NCI-H2196 treated with DMSO at 0.1 percent for 48 hours (cell line): ENCODE results near the gene MYL12A.

Source experiments
- DNase-seq: peaks from one replicate; lab custom pipeline; 2025; ENCODE audit not compliant: unreplicated experiment; lab: John Stamatoyannopoulos, UW

MYL12A gene

DNA sequence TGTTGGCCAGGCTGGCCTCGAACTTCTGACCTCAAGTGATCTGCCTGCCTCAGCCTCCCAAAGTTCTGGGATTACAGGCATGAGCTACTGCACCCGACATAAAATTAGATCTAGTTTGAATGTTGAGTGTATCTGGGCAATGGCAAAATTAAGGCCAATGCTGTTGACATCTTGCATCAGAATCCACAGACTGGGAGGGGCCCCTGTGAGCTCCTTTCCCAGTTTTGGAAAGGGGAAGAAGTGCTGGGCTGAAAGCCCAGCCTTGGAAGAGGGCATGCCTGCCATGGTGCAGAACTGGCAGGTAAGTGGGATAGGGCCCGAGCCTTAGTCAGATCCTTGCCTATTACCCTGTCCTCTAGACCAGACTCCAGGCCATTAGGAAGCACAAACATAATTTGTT, 23.4 kb upstream of the MYL12A start:
- no peak for DNase-seq

- no peak for DNase-seq
These were observed 22.0 kb upstream of the MYL12A start for GRCh38 chr18:3225588-3225987.

- DNase-seq: no peak
These were observed 21.6 kb upstream of the MYL12A start for GRCh38 chr18:3226048-3226447.

DNA sequence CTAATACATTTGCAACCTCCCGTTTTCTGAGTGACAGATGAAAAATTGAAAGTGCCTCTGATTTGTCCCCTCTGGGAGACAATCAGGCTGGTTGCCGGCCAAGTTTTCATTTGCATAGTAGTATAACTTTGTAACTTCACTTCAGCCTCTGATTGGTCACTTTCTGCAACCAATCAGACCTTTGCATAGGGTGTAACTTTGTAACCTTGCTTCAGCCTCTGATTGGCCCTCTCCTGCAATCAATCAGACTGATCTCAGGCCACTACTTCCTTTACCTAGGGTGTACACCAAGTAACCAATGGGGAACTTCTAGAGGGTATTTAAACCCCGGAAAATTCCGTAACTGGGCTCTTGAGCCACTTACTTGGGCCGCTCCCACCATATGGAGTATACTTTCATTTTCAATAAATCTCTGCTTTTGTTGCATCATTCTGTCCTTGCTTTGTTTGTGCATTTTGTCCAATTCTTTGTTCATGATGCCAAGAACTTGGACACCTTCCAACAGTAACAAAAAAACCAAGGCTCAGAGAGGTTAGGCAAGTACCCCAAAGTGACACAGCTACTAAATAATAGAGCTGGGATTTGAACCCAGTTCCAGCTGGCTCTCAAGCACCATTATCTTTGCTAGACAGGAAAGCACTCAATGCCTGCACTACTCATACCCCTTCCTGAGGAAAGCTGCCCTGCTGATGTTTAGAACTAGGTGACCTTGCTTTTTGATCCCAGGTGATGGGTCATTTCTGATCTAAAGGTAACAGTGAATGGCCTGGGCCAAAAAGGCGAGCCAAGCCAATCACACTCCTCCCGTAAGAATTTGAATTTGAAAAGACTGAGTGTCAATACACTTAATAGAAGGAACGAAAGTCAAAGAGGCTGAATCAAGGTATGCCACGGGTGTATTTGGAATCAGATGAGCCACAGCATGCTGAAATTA, 16.9 kb upstream of the MYL12A start:
- no peak for DNase-seq

DNA sequence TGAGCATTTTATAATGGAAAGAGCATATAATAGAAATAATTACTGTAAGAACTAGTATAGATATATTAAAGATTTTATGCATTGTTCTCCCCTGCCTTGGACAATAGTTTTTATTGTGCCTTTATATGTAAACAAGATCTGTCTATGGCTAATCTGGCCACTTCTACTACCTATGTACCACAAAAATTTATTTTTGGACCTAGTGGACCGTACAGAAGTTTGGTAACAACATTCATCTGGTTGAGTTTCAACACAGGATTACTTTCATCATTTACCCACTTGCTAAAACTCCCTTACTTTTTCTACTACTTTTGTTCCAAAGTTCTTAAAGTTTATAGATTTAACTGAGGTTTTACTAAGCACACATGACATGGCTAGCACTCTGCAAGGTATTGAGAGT, 14.6 kb upstream of the MYL12A start:
- no peak for DNase-seq

GRCh38 chr18:3233433-3234168, 14.0 kb upstream of the MYL12A start:
- no peak for DNase-seq

DNA sequence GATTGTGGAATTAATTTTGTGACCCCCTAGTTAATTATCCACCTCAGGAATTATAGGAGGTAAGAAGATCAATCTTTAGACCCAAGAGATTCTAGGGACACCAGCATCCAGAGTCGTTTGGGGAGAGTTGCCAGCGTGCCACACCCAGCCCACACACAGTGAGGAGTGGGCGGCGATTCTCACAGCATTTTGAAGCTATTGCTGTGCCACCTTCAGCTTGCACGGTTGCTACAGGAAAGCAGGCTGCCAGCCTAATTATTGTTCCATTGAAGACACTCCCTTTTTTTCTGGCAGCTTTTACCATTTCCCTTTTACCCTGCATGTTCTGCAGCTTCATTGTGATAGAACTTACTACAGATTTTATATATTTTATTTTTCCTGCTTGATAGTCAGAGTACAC, 13.1 kb upstream of the MYL12A start:
- DNase-seq: no peak

- DNase-seq: no peak
These were observed 11.8 kb upstream of the MYL12A start for GRCh38 chr18:3235846-3236245.

GRCh38 chr18:3236470-3236869, 11.1 kb upstream of the MYL12A start:
- no peak for DNase-seq

DNA sequence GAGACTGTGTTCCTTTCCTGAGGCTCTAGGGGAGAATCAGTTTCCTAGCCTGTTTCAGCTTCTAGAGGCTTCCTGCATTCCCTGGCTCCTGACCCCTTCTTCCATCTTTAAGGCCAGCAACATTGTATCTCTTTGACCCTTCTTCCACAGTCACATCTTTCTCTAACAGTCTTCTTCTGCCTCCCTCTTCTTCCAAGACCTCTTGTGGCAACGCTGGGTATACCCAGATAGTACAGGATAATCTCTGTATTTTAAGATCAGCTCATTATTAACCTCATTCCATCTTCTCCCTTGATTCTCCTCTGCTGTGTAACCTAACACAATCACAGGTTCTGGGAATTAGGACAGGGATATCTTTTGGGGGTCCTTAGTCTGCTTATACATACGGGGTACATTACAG, 8.9 kb upstream of the MYL12A start:
- DNase-seq: no peak

DNA sequence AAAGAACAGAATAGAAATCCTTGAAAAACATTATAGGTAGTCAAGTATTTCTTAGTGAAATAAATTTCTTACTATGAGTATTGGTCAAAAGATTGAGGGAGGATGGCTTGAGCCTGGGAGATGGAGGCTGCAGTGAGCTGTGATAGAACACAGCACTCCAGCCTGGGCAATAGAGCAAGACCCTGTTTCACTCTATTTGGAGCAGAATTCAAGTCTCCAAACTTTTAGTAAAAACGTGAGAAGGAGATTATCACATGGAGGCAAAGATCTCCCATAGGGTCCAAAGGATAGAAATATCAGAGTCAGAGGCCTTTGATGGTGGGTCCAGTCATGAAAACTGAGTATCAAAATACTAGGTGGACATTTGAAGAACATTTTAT, 2.4 kb upstream of the MYL12A start:
- no peak for DNase-seq

DNA sequence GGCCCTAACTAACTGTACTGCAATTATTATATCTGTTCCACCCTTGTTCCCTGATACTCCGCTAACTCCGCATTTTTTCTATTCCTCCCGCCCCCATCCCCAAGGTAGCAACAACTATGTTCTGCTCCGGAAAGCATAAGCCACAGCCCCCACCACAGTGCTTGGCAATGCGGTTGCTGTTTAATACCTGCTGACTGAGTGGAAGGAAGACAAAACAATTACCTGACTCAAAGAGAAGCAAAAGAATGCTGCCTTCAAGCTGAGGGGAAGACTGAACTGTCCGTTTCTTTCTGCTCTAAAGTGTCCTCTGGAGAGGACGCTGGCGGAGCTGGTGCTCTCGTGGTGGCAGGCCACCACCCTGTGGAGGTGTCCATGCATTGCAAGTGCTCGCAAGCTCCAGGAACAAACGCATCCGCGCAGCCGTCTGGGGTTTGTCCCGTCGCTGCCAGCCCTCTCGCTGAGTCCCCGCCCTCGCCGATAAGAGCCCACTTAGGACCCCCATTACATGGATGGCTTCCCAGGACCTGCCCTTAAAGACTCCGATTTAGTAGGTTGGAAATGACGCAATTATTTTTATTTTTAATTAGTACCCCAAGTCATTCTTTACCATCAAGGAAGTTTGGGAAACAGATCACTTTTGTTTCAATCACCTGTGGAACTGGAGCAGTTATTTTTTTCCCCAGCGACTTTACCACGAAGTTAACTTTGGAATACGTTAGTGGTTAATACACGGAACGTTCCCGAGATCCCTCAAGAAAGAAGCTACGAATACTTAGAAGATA, 1.6 kb upstream of the MYL12A start:
- peak; percentile 87 for DNase-seq

GRCh38 chr18:3246635-3247239, 864 bp upstream of the MYL12A start:
- DNase-seq: no peak

DNA sequence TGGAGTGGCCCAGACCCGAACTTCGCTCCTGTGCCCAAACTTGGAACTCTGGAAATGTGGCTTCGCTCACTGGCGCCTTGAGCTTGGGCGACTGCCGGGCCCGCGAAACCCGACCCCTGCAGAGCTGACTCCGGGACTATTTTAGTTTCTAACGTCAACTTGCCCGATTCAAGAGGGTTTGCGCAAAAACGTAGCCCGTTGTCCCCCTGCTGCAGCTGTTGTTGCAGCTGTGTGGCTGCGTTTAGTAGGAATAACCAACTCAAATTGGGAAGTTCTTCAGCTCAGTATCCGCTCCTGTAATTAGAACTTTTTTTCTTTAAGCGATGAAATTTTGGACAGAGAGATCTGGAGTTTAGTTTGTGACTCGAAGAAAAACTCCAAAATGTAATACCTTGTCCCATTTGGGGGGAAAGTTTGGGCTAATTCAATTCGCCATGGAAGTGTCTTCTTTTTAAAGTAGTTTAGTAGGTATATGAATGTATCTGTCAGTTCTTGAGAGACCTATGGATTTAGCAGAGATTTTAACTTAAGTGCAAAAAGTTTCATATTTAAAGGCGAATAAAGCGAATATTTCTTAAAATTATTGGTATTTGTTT, 559 bp downstream of the MYL12A start:
- no peak for DNase-seq

DNA sequence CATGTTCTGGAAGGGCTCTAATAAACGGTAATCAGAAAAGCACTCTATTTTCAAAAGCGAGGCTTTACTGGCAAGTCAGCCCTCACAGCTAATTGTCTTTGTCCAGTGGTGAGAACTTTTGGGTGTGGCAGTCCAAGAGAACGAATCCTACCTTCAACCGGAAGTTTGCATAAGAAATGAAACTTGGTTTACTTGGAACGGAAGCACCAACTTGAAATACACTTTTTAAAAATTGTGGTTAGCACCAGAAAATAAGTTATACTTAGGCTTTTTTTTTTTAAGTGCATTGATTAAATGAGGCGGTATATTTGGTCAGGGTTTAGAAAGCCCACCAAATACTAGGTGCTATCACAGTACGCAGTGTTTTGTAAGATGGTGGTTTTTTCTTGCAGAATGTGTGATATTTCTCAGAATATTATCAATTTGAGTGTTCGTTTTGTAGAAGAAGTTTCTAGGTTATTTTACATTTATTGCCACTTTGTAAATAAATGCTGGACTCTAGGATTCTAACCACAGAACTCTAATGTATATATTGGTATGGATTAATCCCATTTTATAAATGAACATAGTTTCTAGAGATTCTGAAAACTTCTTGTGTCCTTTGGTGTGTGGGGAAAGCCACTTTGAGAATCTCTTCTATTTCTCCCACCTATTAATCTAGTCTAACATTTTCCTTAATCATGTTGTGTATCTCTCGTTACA, 1.2 kb downstream of the MYL12A start:
- no peak for DNase-seq

- no peak for DNase-seq
These were observed 2.9 kb downstream of the MYL12A start for GRCh38 chr18:3250237-3251107.

DNA sequence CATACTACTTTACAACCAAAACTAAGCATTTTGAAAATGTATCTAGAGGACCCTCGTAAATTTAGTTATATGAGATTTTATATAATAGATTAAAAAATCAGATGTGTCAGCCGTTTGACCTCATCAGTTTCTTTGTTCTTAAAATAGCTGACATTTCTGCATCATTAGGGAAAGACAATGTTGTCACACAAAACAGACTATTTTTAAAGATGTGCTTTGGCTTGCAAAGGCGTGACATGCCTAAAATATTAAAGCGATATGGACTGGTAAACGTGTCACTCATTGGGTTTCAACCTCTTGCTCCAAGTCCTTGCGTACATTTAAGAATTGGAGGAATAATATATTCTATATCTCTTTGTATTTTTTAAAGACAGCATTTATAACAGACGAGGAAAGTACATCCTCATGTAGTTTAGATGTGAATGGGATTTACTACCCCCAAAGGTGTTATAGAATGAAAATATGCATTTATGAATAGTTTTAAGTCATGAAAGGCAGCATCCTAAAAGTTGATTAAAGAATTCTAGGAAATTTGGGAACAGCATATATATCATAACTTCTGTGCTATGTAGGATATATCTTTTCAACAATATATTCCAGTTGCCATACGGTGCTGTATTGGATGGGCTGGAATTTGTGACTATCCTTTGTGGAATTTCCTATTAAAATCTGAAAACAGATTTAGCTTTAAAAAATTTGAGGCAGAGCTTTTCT, 3.8 kb downstream of the MYL12A start:
- no peak for DNase-seq

- no peak for DNase-seq
These were observed 4.3 kb downstream of the MYL12A start for GRCh38 chr18:3251963-3252277.

DNA sequence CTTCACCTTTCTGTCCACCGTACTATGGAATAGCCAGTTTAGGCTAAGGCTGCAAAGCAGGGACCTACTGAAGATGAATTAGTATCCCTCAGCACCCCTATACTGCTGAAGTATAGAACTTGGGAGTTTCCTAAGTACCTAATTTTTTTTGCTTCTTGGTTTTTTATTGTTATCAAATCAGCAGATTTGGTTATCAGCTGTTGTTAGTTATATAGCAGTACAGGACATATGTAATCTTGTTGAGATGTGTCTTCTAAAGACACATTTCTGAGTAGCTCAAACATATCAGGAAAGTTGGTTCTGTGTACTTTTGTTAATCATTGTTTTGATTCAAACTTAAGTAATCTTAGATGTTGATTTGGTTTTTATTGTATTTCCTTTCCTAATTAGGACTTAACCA, 5.2 kb downstream of the MYL12A start:
- DNase-seq: no peak
